Spleen (tissue), 7 donors: ENCODE data around the gene UGT1A3.

ENCODE experiments used
- POLR2A ChIP-seq, 3 donors: fragments of 450-650 bp; IDR thresholded peaks; one replicate each; pipeline ENCODE4 v1.5.1; 2017; ENCODE audit warnings: antibody characterized with exemption in 3 of 3, mild to moderate bottlenecking in 1 of 3
- TF ChIP-seq, protein P1 (sequence below), 11 experiments: fragments of 200-600 bp in 7 of 11; fragments of 450-650 bp in 4 of 11; sonication (generic) in 4 of 11; IDR thresholded peaks in 8 of 11; conservative IDR thresholded peaks in 3 of 11; 1 replicate in 7 of 11; 2 replicates in 4 of 11; pipeline versions ENCODE4 v1.4.0 to v1.8.0; 2016 to 2021; ENCODE audit warnings: antibody characterized with exemption in 11 of 11, inconsistent platforms in 4 of 11, mild to moderate bottlenecking in 1 of 11
- donor health status: DM: no; HTN: no; CAD: no; lungs with moderate emphysema.
- donor health status: DM: no; HTN: no; CAD: no.
- donor health status: DM: no; HTN: no; CAD: no.

DNA sequence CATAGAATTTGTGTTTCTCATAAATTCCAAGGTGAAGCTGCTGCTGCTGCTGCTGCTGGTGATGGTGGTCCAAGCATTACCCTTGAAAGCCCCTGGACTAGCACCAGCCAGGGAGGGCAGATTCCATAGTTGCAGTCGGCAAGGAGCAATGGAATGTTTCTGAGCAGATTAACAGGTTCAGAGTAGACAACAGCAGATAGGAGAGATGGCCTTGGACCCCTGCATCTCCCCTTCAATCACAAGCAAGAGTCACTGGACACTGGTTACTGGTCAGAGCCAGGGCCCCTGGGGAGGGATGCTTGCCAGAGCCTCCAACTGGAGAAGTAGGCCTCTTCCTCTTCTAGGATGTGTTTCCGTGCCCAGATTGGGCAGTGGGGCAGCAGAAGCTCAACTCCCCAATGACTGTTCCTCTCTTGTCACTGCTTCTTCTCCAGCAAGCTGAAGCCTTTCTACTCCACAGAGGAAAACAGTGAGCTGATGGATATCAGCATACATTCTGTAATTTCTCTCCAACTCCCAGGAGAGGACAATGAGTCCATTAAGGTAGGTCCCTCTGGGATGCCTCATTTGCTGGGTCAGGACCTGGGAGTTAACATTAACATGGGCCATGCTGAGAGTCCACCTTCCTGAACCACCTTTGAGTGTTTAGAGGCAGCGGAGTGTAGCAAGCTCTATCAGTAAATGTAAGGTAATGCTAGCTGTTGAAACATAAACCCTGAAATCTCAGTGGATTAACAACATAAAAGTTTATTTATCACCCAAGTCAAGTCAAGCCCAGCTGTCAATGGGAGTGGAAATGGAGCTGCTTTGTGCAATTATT is 84.6 kb downstream of the UGT1A3 start:
- TF ChIP-seq, protein P1, sequence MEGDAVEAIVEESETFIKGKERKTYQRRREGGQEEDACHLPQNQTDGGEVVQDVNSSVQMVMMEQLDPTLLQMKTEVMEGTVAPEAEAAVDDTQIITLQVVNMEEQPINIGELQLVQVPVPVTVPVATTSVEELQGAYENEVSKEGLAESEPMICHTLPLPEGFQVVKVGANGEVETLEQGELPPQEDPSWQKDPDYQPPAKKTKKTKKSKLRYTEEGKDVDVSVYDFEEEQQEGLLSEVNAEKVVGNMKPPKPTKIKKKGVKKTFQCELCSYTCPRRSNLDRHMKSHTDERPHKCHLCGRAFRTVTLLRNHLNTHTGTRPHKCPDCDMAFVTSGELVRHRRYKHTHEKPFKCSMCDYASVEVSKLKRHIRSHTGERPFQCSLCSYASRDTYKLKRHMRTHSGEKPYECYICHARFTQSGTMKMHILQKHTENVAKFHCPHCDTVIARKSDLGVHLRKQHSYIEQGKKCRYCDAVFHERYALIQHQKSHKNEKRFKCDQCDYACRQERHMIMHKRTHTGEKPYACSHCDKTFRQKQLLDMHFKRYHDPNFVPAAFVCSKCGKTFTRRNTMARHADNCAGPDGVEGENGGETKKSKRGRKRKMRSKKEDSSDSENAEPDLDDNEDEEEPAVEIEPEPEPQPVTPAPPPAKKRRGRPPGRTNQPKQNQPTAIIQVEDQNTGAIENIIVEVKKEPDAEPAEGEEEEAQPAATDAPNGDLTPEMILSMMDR (IDR thresholded peaks at IDR 0.05 in 8 of 11, conservative IDR thresholded peaks at IDR 0.05 in 3 of 11) = no peak
- TF ChIP-seq POLR2A (IDR thresholded peaks at IDR 0.05) = no peak
